Activated naive CD4-positive, alpha-beta T cell treated with anti-CD3 and anti-CD28 coated beads, Interleukin-2, amount 50 U/mL, for 72 hours (primary cell): ENCODE measurements around the gene SYT15. TPM values are rescaled to one million over a fixed set of nuclear protein-coding genes. Genes with fewer than 3 reads are reported as not detected.
A peak's percentile ranks its signal among the peaks of the same experiment; 100 is the strongest.
"Not testable (repeated sequence)": the region's sequence is repeated elsewhere in the genome, so short reads cannot be mapped to it uniquely, and the experiment has no call there.

ENCODE experiments used
- ATAC-seq, 2 donors: fragments of 150-1000 bp; cut with Tn5 transposase; 2 replicates each; pipeline ENCODE4 v1.10.0; 2021; ENCODE audit warnings: mild to moderate bottlenecking in 2 of 2, moderate library complexity in 2 of 2
- DNase-seq, 2 donors: peaks; one replicate each; pipeline ENCODE4 v3.0.0; 2021 to 2022; ENCODE audit warnings: low spot score in 2 of 2
- H3K27ac Mint-ChIP-seq, 2 donors: one replicate each; pipeline ENCODE4 v1.8.0; 2022; ENCODE audit warnings: mild to moderate bottlenecking in 2 of 2, mixed read lengths in 2 of 2
- H3K36me3 Mint-ChIP-seq, 2 donors: one replicate each; pipeline ENCODE4 v1.8.0; 2022; ENCODE audit warnings: mixed read lengths in 2 of 2
- H3K9me3 Mint-ChIP-seq, 2 donors: one replicate each; pipeline ENCODE4 v1.8.0; 2022; ENCODE audit warnings: mixed read lengths in 2 of 2
- total RNA-seq, 2 donors: library from RNA; stranded (reverse); gene quantifications; one replicate each; pipeline ENCODE4 v1.2.3, GENCODE V29; 2022

SYT15 gene
- total RNA-seq, 2 donors from 2014 or later, result 0.27 to 1.4 TPM

DNA sequence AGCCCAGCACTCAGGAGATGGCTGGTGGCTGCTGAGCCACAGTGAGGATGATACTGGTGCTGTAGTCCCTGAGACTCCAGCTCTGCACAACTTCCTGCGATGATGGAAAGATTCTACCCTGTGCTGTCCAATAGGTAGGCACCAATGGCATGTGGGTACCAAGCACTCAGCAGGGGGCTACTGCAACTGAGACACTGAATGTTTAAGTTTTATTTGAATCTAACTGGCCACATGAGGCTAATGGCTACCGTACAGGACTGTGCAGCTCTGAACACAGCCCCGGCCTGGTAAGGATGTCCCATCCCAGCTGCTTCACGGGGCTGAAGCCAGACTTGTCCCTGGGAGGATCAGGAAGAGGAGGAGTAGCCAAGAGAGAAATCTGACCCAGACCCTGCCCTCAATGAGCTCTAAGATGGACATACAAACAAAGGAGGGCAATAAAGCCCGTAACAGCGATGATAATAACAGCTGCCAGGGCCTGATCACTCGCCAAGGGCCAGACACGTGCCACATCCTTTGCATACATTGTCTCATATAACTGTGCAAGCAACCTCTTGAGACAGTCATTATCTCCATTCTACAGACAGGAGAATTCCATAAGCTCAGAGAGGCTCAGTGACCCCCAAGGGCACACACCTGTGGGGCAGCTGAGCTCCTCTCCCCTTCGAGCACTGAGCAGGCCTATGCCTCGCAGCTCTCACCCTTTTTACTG, 26.2 kb upstream of the SYT15 start:
- H3K36me3 Mint-ChIP-seq, result no peaks in the 10 kb centered on the region
- DNase-seq, result peak; percentile 6 to 51

DNA sequence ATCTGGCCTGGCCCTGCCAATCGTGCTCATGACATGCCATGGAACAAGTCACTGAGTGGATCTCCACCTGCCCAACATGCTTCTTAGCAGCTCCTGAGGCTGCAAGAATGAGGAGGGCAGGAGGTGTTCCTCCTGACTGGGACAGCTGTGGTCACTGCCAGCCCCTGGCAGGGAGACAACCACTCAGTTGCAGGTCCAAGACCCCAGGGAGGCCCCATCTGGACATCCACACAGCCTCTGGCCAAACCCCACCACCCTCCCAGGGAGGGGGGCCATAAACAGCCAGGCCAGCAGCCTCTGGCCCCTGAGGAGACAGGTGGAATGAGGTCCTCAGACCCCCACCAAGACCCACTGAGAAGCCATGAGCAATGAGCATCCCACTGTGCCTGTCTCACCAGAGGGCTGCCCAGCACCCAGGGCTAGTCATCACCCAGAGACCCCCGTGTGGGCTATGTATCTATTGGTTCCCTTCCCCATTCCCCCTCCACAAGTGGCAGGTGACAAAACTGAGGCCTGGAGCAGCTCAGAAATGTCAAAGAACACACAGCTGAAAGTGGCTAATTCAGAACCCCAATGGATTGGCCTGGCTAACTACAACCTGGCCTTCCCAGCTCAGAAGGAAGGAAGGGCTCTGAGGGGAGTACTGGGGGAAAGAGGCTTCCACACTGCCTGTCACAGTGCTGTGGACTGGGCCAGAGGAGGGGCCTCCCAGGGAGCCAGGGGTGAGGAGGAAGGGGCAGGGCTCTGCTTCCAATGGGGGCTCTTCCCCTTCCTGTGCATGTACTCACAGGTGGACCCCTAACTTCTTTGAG, 25.5 kb upstream of the SYT15 start:
- DNase-seq (peak; percentile 2 to 53), ATAC-seq (no peak)
- H3K36me3 Mint-ChIP-seq, result no peaks in the 10 kb centered on the region
- H3K27ac Mint-ChIP-seq, result no peak overlapping the region
- H3K9me3 Mint-ChIP-seq, result no peaks in the 10 kb centered on the region

More for the DNA sequence above, 26.2 kb upstream of the SYT15 start:
- ATAC-seq, result no peak
- Mint-ChIP-seq H3K27ac (no peak overlapping the region), H3K9me3 (no peaks in the 10 kb centered on the region)

DNA sequence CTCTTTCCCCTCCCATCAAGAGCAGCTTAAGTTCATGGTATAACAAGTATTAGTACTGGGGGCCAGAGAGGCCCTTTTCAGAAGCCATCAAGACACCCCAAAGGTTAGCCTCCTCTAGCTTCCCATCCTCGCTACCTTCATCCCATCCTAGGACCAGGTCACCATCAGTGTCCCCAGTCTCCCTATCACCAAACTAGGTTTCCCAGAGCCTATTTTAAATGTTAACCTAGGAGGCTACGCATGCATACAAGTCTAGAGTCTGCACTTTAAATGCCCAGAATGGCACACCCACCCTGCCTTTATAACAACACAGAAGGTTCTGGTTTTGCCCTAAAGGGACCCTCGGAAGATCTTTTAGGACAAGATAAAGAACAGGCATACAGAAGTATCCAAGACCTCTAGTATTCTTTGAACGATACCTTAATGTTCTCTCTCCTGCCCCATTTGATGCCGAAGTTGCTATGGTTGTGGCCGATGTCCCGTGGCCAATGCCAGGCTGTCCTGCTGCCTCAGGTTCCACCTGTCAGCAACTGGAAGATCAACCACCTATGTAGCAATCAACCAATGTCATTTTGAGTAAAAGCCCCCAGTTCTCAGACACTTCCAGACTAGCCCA, 24.7 kb upstream of the SYT15 start:
- peak in 1 of 2 donors; percentile 3 for DNase-seq
- no peaks in the 10 kb centered on the region for H3K36me3 Mint-ChIP-seq
- H3K9me3 Mint-ChIP-seq, result no peaks in the 10 kb centered on the region
- no peak overlapping the region for H3K27ac Mint-ChIP-seq
- ATAC-seq, result no peak

DNA sequence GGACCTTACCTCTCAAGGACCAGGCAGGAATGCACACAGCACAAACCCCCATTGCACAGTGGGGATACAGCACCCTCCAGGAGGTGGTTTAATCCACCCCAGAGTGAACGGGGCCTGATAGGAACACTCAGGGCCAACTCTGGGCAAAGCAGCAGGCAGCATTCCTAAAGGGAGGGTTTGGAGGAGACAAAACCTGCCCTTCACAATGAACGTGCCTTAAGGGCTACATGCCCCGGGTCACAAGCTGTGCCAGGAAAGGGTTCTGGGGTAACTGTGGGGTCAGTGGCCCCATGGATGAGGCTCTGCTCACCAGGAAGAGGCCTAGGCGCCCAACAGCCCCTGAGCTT, 23.6 kb upstream of the SYT15 start:
- DNase-seq (peak; percentile 5 to 47), ATAC-seq (no peak)
- Mint-ChIP-seq H3K9me3 (no peaks in the 10 kb centered on the region), H3K27ac (no peak overlapping the region), H3K36me3 (no peaks in the 10 kb centered on the region)

DNA sequence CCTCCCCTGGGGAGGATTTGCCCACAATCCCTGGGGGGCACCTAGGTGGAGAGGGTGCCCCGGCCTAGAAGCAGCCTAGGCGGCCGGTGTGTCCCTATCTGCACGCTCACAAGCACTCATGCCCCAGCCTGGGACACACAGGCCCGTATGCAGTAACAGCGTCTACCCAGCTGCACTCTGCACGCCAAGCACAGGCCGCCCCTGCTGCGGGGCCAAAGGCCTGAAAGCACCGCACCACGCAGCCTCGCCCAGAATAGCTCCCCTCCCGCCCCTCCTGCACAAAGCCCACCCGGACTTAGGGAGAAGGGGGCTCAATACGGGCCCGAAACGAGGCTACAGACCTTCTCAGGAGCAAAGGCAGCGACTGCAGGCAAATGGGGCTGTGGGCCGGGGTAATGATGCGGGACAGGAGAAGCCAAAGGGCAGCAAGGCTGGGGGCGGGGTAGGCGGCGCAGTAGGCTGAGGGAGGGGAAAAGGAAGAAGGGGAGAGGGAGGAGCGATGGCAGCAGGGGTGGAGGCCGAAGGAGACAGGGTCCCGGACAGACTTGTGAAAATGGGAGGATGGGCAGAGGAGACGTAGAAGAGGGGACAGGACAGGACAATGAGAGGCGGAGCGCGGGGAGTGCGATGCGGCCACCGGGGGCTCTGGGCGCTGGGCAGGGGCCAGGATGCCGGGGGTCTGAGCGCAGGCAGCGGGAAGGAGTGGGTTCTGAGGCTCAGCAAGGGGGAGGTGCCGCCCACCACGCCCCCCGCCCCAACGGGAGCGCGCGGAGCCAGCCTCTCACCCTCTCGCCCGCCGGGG, 23.0 kb upstream of the SYT15 start:
- peak; percentile 3 to 51 for DNase-seq

DNA sequence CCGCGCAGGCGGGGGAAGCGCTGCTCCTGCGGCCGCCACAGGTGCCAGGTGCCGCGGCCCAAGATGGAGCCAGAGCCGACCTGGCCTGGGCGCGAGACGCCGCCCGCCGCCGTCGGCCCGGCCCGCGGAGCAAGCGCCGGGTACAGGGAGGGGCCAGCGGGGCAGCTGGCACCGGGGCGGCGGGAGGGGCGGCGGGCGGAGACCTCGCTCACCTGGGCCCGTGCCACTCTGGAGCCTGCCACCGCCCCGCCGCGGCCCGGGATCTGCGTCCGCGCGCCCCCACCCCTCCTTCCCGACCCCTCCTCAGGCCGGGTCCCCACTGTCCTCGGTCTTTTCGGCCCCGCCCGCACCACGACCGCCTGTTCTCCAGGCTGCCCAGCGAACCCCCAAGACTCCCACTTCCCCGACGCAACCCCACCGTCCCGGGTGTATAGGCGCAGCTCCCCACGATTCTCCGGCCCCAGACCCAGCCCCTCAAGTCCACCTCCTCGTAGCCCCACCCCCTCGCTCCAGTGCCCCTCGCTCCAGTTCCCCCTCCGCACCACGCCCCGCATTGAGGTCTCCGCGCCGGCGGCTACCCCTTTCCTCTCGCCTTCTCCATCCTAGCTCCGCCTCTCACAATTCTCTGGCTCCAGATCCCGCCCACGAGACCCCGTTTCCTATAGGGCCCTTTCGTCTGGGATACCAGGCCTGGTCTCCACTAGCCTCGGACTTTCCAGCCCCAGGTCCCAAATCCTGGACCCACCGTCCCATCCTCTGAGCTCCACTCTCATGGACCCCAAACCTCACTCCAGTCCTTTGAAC, 22.2 kb upstream of the SYT15 start, which contains the start of gene GPRIN2:
TSS of gene GPRIN2 (minus strand) at position 144 of the 804 bp plus-strand sequence. CDS start 5,922 bp downstream, outside the sequence.
- H3K36me3 Mint-ChIP-seq, result no peaks in the 10 kb centered on the region
- H3K27ac Mint-ChIP-seq, result no peak within 1 kb of the TSS
- ATAC-seq (peak in 1 of 2 donors; percentile 54), DNase-seq (peak; percentile 4 to 45)
- no peaks in the 10 kb centered on the region for H3K9me3 Mint-ChIP-seq

More for the DNA sequence above, 23.0 kb upstream of the SYT15 start:
- Mint-ChIP-seq H3K36me3 (no peaks in the 10 kb centered on the region), H3K27ac (no peak overlapping the region), H3K9me3 (no peaks in the 10 kb centered on the region)
- peak in 1 of 2 donors; percentile 23 for ATAC-seq

DNA sequence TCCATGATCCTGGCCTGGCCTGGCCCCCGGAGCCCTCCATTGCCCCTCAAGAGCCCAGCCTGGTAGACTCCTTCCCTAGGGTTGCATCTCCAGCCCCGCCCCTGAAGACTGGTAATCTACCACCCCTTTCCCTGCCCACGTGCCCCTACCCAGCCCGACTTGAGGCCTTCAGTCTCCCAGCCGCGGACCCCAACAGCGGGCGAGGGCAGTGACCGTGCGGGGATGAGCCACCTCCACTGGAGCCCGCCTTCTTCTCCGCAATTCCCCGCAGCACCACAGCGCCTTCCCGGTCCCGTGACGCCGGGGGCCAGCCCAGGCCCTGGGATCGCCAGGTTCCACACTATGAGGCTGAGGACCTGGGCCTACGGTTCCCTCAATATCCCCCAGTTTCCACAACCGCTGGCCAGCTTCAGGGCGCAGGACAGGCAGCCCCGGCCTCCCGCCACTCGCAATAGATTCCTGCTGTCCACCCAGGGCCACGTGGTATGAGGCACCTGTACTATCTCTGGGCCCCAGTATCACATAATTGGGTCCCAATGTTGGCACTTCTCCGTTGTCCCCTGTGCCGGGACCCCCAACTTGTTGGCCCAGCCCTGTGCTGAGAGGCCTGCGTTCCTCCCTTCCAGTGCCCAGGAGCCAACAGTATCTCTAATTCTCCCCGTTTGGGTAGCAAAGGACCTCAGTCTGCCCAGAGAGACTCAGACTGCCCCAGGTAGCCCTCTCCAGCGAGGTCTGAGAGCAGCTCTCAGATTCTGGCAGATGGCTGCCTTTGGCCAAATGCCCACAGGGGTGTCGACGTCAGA, 21.4 kb upstream of the SYT15 start:
- H3K36me3 Mint-ChIP-seq, result no peaks in the 10 kb centered on the region
- H3K9me3 Mint-ChIP-seq, result no peaks in the 10 kb centered on the region
- peak; percentile 2 to 56 for DNase-seq
- H3K27ac Mint-ChIP-seq, result no peak overlapping the region
- no peak for ATAC-seq

DNA sequence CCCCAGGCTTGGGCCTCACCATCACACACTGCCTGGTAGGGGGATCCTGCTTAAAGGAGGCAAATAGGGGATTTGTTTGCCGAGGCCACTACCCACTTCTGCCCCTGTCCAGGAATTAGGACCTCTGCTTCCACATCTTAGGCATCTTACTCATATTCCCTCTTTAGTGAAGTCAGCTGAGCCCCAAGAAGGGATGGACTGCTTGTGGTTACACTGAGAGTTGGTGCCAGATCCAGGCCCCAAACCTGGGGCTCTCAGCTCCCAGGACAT, 20.9 kb upstream of the SYT15 start:
- Mint-ChIP-seq H3K9me3 (no peaks in the 10 kb centered on the region), H3K27ac (no peak overlapping the region), H3K36me3 (no peaks in the 10 kb centered on the region)
- DNase-seq (no peak), ATAC-seq (no peak)

DNA sequence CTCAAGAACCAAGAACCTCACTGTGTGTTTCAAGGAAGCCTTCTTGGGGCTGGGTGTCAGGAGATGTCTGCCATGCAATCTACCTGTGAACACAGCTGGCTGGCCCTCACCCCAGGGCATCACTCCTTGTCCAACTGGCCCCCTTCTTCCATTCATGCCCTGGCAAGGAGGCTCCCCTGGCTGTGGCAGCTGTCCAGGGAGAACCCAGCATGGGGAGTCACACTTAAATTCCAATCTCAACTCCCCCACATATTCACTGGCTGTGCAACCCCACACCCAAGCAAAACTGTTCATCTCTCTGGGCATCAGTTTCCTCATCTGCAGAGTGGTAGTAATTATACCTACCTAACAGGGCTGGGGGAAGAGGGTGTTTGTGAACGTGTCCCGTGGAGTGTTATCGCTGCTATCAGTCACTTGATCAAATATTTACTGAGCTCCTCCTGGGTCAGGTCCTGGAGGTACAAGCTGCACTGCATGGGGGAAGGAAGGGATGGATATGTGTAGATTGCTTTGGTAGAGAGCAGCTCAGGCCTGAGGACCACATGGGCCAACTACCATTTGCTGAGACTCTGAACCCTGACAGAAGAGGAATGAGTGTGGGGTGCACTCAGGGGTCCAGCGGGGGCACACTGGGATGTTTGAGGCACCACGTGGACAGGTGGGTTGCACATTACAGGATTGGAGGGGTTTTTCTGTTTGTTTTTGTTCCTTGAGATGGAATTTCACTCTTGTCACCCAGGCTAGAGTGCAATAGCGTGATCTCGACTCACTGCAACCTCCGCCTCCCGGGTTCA, 20.3 kb upstream of the SYT15 start:
- no peaks in the 10 kb centered on the region for H3K36me3 Mint-ChIP-seq
- ATAC-seq (no peak), DNase-seq (peak; percentile 2 to 51)
- no peaks in the 10 kb centered on the region for H3K9me3 Mint-ChIP-seq
- H3K27ac Mint-ChIP-seq, result no peak overlapping the region

DNA sequence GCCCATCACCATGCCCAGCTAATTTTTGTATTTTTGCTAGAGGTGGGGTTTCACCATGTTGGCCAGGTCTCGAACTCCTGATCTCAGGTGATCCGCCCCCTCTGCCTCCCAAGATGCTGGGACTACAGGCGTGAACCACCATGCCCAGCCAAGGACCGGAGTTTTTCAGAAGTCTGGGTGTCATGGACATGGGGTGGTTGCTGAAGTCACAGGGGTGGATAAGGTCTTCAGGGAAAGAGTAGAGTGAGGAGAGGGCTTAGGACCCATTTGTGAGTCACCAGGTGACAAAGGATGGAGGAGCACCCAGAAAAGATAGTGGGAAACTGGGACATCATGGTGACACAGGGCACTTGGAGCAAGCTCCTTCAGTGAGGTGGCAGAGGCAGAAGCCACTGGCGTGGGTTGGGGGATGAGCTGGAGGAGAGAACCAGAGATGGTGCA, 19.7 kb upstream of the SYT15 start:
- Mint-ChIP-seq H3K27ac (no peak overlapping the region), H3K36me3 (no peaks in the 10 kb centered on the region), H3K9me3 (no peaks in the 10 kb centered on the region)
- DNase-seq (peak in 1 of 2 donors; percentile 50), ATAC-seq (no peak)

DNA sequence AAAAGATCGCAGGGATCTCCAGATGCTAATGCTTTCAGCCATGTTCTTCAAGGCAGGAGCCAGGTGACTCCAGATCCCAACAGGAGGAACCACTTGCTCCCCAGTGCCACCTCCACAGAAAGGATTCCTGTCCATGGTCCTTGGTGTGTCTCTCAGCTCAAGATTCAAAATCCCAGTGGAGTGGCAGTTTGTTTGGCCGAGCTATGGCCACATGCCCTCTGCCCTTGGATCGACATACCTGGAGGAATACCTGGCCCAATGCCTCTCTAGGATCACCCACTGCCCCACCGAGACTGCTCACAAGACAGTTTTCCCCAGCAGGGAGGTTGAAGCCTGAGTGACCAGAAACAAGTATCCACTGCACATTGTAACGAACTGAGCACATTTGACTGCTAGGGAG, 18.5 kb upstream of the SYT15 start:
- Mint-ChIP-seq H3K36me3 (no peaks in the 10 kb centered on the region), H3K27ac (no peak overlapping the region), H3K9me3 (no peaks in the 10 kb centered on the region)
- DNase-seq (peak in 1 of 2 donors; percentile 52), ATAC-seq (no peak)

DNA sequence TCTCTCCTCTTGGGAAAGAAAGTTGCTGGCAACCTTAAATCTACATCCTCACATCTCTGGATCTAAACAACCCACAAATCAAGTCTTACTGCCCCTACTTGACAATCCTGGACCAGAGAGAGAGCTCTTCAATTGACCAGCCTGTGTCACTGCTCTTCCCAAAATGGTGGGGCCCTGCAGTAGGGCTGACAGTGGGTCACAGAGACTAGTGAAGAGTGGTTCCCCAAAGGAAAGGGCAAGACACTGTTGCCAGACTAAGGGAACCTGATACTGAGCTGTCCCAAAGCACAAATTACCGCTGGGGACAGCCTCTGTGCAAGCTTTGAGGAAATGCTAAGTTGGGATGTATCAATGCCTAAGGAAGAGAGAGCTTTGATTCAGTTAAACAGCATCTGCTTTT, 18.0 kb upstream of the SYT15 start:
- H3K9me3 Mint-ChIP-seq, result no peaks in the 10 kb centered on the region
- H3K36me3 Mint-ChIP-seq, result no peaks in the 10 kb centered on the region
- no peak overlapping the region for H3K27ac Mint-ChIP-seq
- peak in 1 of 2 donors; percentile 28 for DNase-seq
- no peak for ATAC-seq

DNA sequence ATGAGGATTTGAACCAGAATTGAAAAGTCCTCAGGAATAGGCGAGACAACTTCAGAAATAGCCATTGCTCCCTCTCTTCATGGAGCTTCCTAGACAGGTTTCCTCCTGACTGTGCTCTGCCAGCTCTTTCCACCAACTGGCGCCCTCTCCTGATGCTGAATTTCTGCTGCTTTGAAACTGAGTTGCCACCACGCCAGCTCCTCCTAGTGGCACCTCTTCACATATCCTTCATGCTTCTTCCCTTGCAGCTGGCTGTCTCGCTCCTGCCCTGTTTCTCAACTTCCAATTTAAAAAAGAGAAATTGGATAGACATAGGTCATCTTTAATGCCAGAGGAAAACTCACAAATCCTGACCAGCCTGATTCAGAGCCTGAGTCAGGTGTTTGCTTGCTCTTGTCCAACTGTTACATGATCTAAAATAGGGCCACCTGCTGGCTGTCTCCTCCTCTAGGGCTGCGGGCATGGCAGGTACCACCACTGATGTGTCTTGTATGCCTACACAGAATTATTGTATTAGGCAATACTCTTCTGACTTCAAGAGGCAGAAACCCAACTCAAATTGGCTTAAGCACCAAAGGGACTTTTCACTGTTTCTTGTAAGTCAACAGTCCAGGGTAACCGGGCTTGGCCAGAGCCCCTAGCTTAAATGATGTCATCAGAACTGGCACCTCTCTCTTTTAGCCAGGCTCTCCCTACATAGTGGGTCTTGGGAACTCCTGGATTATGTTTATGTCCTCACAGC, 13.2 kb upstream of the SYT15 start:
- ATAC-seq, result peak; percentile 76 to 86

DNA sequence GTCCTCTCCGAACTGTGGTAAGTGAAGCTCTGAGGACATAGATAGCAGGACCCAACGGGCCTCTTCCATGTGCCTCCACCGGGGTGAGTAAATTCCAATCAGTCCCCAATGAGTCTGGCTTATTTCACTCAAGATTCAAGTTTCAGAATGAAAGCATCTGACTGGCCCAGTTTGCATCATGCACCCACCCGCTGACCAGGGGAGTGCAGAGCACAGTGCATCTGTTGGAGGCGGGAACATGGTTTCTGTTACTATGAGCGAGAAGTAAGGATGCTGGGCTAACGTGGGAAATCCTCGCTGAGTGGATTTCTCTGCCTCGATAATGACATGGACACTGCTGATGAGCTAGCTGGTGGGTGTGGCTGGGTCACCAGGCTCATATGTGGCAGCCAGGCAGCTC, 11.8 kb upstream of the SYT15 start:
- not testable (repeated sequence) for H3K9me3 Mint-ChIP-seq, DNase-seq, ATAC-seq, H3K36me3 Mint-ChIP-seq, H3K27ac Mint-ChIP-seq

More for the DNA sequence above, 13.2 kb upstream of the SYT15 start:
- DNase-seq, result peak in 1 of 2 donors; percentile 51
- not testable (repeated sequence) for H3K9me3 Mint-ChIP-seq, H3K36me3 Mint-ChIP-seq, H3K27ac Mint-ChIP-seq
